Esophagus muscularis mucosa (tissue), 4 donors: ENCODE measurements around the gene PPM1G. TPM values are rescaled to one million over a fixed set of nuclear protein-coding genes. Genes with fewer than 3 reads are reported as not detected.
"Not testable (repeated sequence)": the region's sequence is repeated elsewhere in the genome, so short reads cannot be mapped to it uniquely, and the experiment has no call there.

Source experiments
- DNase-seq: peaks from one replicate; pipeline ENCODE4 v3.0.0-alpha.2; 2017; ENCODE audit errors: extremely low spot score
- H3K27ac ChIP-seq, 4 donors: fragments of 200-600 bp; sonication (generic); replicated peaks in 1 of 4; 1 replicate in 3 of 4; 2 replicates in 1 of 4; pipeline ENCODE4 v1.5.1; 2016 to 2019; ENCODE audit warnings: mild to moderate bottlenecking in 1 of 4
- H3K27me3 ChIP-seq, 4 donors: fragments of 200-600 bp; sonication (generic); one replicate each; pipeline versions ENCODE4 v1.5.1 to v1.6.0; 2016 to 2019
- H3K36me3 ChIP-seq, 4 donors: fragments of 200-600 bp; sonication (generic); one replicate each; pipeline ENCODE4 v1.5.1; 2016 to 2019
- H3K4me1 ChIP-seq, 4 donors: fragments of 200-600 bp; sonication (generic); one replicate each; pipeline ENCODE4 v1.5.1; 2016 to 2019
- H3K4me3 ChIP-seq, 4 donors: fragments of 200-600 bp; sonication (generic); 1 replicate in 2 of 4; 2 replicates in 2 of 4; pipeline ENCODE4 v1.5.1; 2016 to 2019; ENCODE audit warnings: mild to moderate bottlenecking in 4 of 4, moderate library complexity in 1 of 4
- H3K9me3 ChIP-seq, 4 donors: fragments of 200-600 bp; sonication (generic); 1 replicate in 3 of 4; 2 replicates in 1 of 4; pipeline ENCODE4 v1.5.1; 2016 to 2019
- EP300 ChIP-seq: sonication (generic); formaldehyde crosslinking; IDR thresholded peaks from one replicate; pipeline ENCODE4 v1.6.1; 2017; ENCODE audit warnings: antibody characterized with exemption
- POLR2A ChIP-seq: fragments of 450-650 bp; IDR thresholded peaks from one replicate; pipeline ENCODE4 v1.6.1; 2017; ENCODE audit warnings: antibody characterized with exemption, moderate library complexity, mild to moderate bottlenecking, low read depth
- POLR2AphosphoS5 ChIP-seq, 2 donors: sonication (generic); formaldehyde crosslinking; IDR thresholded peaks; one replicate each; pipeline ENCODE4 v1.6.1; 2017; ENCODE audit warnings: antibody characterized with exemption in 2 of 2
- WGBS: methylation state at CpG from one replicate; pipeline ENCODE4 v1.1.5; 2018; 5-methylcytosine and 5-hydroxymethylcytosine counted together
- intact Hi-C: fragments of 100-400 bp; cut with DNase I; formaldehyde crosslinking; loops from one replicate; pipeline ENCODE4 v1.15.1; 2023
- total RNA-seq, 4 donors: library from RNA; depleted of rRNA; stranded (reverse); fragments of >200 nt; gene quantifications; one replicate each; pipeline versions ENCODE4 v1.1.0 to v1.2.1, GENCODE V29; 2016
- TF ChIP-seq, protein P1 (sequence below), 3 experiments: fragments of 200-600 bp in 2 of 3; fragments of 450-650 bp in 1 of 3; sonication (generic) in 2 of 3; IDR thresholded peaks; one replicate each; pipeline ENCODE4 v1.5.1; 2017 to 2019; ENCODE audit warnings: antibody characterized with exemption in 3 of 3, mild to moderate bottlenecking in 2 of 3, moderate library complexity in 1 of 3

The PPM1G gene
- total RNA-seq, 4 donors from 2014 or later, result 46.1 to 71.8 (median 62.7) TPM

DNA sequence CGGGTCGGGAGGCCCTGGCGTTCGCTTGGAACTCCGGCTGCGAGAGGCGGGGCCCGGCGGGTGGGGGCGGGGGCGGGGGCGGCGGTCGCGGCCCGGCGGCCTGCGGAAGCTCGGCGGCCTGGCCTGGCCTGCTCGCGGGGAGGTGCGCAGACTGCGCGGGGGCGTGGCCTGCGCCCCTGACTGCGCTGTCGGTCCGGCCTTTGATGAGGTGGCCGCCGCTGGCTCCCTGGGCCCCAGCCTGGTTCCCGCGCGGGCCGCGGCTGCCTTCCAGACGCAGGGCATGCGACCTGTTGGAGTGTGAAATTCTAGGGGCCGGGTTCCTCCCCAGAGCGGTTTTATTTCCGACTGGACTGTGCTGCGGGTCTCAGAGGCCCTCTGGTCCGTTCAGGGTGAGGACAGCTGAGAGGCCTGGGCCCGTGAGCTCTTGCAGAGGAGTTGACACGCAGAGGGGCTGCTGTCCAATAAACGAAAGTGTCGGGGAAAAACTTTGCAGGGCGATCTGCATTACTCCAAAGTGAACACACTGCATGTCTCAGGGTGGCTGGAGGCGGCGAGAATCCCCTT is 19.7 kb upstream of the PPM1G start:
- Histone ChIP-seq H3K27ac (peak overlapping the region; percentile 99 to 100 (median 99)), H3K36me3 (peaks cover 6 to 16% (median 12%) of the 10 kb centered on the region in 4 donors), H3K4me1 (peaks cover 35 to 51% (median 46%) of the 10 kb centered on the region in 4 donors), H3K4me3 (peak overlapping the region; percentile 97 to 100 (median 98)), H3K27me3 (no peaks in the 10 kb centered on the region), H3K9me3 (no peaks in the 10 kb centered on the region)
- intact Hi-C loops, result loop anchor here (2.0 to 5.0 kb wide), 2 partner anchors 20 to 58 kb away; partner anchors contain the start of genes IFT172 and PPM1G
- 0% methylated on average over 10 of the region's 51 CpGs for WGBS
- DNase-seq, result peak; percentile 93
- TF ChIP-seq, protein P1, sequence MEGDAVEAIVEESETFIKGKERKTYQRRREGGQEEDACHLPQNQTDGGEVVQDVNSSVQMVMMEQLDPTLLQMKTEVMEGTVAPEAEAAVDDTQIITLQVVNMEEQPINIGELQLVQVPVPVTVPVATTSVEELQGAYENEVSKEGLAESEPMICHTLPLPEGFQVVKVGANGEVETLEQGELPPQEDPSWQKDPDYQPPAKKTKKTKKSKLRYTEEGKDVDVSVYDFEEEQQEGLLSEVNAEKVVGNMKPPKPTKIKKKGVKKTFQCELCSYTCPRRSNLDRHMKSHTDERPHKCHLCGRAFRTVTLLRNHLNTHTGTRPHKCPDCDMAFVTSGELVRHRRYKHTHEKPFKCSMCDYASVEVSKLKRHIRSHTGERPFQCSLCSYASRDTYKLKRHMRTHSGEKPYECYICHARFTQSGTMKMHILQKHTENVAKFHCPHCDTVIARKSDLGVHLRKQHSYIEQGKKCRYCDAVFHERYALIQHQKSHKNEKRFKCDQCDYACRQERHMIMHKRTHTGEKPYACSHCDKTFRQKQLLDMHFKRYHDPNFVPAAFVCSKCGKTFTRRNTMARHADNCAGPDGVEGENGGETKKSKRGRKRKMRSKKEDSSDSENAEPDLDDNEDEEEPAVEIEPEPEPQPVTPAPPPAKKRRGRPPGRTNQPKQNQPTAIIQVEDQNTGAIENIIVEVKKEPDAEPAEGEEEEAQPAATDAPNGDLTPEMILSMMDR (IDR thresholded peaks at IDR 0.05), result no peak
- TF ChIP-seq POLR2AphosphoS5 (IDR thresholded peaks at IDR 0.05), result peak in 1 of 2 donors; percentile 10

DNA sequence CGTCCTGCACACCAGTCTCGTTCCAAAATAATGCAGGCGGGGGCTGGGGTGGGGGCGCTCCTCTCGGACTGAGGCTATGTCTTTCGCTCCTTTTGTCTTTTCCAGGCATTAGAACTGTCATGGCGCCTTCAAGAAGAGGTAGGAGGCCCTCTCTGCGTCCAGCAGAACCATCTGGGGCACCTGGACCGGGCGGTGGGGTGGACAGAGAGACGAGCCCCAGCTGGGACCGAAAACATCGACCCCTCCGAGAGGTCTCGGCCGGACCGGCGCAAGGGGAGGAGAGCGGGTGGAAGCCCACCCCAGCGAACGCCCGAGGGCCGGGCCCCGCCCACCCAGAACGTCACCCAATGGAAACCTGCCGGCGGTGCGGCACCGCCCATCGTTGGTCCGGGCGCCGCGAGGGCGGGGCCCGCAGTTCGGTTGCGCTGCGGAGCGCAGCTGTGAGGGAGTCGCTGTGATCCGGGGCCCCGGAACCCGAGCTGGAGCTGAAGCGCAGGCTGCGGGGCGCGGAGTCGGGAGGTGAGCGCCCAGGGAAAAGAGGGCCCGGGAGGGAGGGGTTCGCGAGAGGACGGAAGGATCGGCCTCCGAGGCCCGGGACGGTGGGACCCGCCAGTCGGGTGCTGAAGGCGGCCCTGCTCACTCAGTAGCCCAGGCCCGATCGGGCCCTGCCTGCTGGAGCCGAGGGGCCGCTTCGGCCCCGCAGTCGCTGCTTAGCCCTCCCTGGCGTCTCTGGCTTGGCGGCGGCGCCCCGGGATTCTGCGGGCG is 19.0 kb upstream of the PPM1G start, which contains the start of gene NRBP1:
TSS of gene NRBP1 (plus strand) at position 419 of the 765 bp plus-strand sequence. CDS start 4,643 bp downstream, outside the sequence.
- Histone ChIP-seq H3K27me3 (no peaks in the 10 kb centered on the region), H3K9me3 (no peaks in the 10 kb centered on the region), H3K27ac (peak within 1 kb of the TSS; percentile 99 to 100 (median 99)), H3K36me3 (peaks cover 0 to 9% (median 5%) of the 10 kb centered on the region in 4 donors), H3K4me1 (peaks cover 35 to 51% (median 46%) of the 10 kb centered on the region in 4 donors), H3K4me3 (peak within 1 kb of the TSS; percentile 97 to 100 (median 98))
- TF ChIP-seq POLR2A (peak; percentile 94), POLR2AphosphoS5 (IDR thresholded peaks at IDR 0.05) (peak; percentile 94 to 96), EP300 (no peak)
- TF ChIP-seq, protein P1 (IDR thresholded peaks at IDR 0.05), result no peak
- intact Hi-C loops, result loop anchor here (2.0 to 5.0 kb wide), 2 partner anchors 20 to 59 kb away; partner anchors contain the start of genes IFT172 and PPM1G
- whole genome bisulfite sequencing, result 0% methylated on average over 11 of the region's 75 CpGs
- peak; percentile 98 for DNase-seq

DNA sequence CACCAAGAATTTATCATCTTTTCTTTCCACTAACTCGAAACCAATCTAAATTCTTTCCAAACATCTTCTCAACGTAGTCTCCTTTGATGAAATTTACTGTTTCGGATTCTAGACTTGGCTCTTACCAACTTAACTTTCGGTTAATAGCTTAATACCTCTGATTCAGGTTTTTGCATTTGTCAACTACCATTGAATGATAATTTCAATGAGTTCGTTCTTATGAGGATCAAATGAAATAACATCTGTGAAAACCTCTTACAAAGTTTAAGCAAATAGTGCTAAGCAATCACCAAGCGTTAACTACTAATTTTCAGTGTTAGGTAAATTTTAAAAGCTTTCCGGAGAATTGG is 18.4 kb upstream of the PPM1G start:
- no peaks in the 10 kb centered on the region for H3K27me3 ChIP-seq
- no peaks in the 10 kb centered on the region for H3K9me3 ChIP-seq
- no peak for DNase-seq
- intact Hi-C loops, result loop anchor here (2.0 to 5.0 kb wide), 2 partner anchors 19 to 59 kb away; partner anchors contain the start of genes IFT172 and PPM1G
- H3K36me3 ChIP-seq, result peaks cover 0 to 4% (median under 1%) of the 10 kb centered on the region in 4 donors
- WGBS, result 12% methylated on average over 7 of the region's 7 CpGs
- H3K4me1 ChIP-seq, result peaks cover 35 to 46% (median 41%) of the 10 kb centered on the region in 4 donors
- peak overlapping the region; percentile 99 to 100 (median 99) for H3K27ac ChIP-seq
- peak overlapping the region; percentile 97 to 100 (median 98) for H3K4me3 ChIP-seq
- no peak for TF ChIP-seq EP300
- TF ChIP-seq, protein P1 (IDR thresholded peaks at IDR 0.05), result no peak
- no peak for TF ChIP-seq POLR2AphosphoS5 (IDR thresholded peaks at IDR 0.05)
- TF ChIP-seq POLR2A, result no peak

DNA sequence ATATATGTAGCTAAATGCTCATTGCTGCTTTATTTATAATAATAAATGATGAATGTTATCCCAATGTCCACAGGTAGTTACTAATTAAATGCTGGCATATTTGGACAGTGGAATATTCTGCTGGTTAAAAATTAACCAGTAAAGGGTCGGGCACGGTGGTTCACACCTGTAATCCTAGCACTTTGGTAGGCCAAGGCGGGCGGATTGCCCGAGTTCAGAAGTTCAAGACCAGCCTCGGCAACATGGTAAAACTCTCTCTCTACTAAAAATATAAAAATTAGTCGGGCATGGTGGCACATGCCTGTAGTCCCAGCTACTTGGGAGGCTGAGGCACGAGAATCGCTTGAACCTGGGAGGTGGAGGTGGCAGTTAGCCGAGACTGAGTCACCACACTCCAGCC is 15.6 kb upstream of the PPM1G start:
- intact Hi-C loops, result loop anchor here (5.0 kb wide), 1 partner anchor 62 kb away; the partner anchor contains the start of gene IFT172
- not testable (repeated sequence) for H3K4me3 ChIP-seq
- 96% methylated on average over 10 of the region's 10 CpGs for WGBS

DNA sequence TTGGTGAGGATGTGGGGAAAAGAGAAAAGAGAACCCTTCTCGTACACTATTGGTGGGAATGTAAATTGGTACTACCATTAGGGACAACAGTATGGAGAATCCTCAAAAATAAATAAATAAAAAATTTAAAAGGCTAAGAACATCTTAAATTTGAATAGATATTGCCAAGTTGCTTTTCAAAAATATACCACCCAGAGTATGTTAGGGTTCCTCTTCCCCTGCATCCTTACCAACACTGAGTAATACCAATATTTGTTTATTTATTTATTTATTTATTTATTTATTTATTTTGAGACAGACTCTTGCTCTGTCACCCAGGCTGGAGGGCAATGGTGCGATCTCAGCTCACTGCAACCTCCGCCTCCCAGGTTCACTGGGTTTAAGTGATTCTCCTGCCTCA is 13.6 kb upstream of the PPM1G start:
- Histone ChIP-seq H3K9me3 (no peaks in the 10 kb centered on the region), H3K27ac (no peak overlapping the region), H3K36me3 (no peaks in the 10 kb centered on the region), H3K4me1 (peaks cover 5 to 7% (median 5%) of the 10 kb centered on the region in 4 donors), H3K27me3 (no peaks in the 10 kb centered on the region), H3K4me3 (no peak overlapping the region)
- WGBS, result 96% methylated on average over 3 of the region's 3 CpGs
- intact Hi-C loops, result no loop called here
- DNase-seq, result no peak
- TF ChIP-seq, protein P1 (IDR thresholded peaks at IDR 0.05), result no peak
- no peak for TF ChIP-seq POLR2AphosphoS5 (IDR thresholded peaks at IDR 0.05)
- no peak for TF ChIP-seq EP300
- TF ChIP-seq POLR2A, result no peak

More for the DNA sequence above, 15.6 kb upstream of the PPM1G start:
- not testable (repeated sequence) for DNase-seq, H3K36me3 ChIP-seq, H3K27ac ChIP-seq, H3K9me3 ChIP-seq, H3K27me3 ChIP-seq
- H3K4me1 ChIP-seq, result peaks cover 11 to 18% (median 13%) of the 10 kb centered on the region in 4 donors
